B cell (primary cell): Measurements from ENCODE around the gene ARHGAP11A.

Source experiments
- EZH2 ChIP-seq: IDR thresholded peaks from 2 replicates; pipeline ENCODE4 v1.6.1; 2012; ENCODE audit warnings: borderline replicate concordance, low read depth, mild to moderate bottlenecking, moderate library complexity, low read length; ENCODE audit not compliant: insufficient read depth, poor library complexity, severe bottlenecking
- TF ChIP-seq, protein P1 (sequence below): fragments of 200-600 bp; IDR thresholded peaks from one replicate; pipeline ENCODE4 v1.8.0; 2022; ENCODE audit warnings: antibody characterized with exemption, mild to moderate bottlenecking

DNA sequence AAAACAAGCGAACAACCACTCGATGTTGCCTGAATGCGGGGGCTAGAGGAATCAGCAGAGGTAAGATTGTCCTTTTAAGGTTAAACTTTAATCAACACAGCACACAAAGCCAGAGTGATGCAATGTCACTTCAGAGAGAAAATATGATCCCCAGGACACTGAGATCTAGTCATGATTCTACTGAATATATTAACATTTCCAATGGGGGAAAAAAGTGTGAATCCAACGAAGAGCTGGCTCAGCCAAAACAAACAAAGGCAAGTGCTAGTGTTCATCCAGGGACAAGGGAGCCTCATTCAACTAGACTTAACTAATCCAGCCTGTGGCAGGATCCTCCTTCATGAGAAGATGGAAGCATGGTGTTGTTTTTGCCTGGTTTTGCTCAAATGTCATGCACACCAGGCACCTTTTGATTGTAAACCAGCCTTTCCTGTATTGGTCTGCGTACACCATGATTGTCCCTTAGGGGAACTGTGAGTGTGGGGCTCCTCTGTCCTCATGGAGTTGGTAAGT, 62.0 kb downstream of the ARHGAP11A start:
- TF ChIP-seq, protein P1, sequence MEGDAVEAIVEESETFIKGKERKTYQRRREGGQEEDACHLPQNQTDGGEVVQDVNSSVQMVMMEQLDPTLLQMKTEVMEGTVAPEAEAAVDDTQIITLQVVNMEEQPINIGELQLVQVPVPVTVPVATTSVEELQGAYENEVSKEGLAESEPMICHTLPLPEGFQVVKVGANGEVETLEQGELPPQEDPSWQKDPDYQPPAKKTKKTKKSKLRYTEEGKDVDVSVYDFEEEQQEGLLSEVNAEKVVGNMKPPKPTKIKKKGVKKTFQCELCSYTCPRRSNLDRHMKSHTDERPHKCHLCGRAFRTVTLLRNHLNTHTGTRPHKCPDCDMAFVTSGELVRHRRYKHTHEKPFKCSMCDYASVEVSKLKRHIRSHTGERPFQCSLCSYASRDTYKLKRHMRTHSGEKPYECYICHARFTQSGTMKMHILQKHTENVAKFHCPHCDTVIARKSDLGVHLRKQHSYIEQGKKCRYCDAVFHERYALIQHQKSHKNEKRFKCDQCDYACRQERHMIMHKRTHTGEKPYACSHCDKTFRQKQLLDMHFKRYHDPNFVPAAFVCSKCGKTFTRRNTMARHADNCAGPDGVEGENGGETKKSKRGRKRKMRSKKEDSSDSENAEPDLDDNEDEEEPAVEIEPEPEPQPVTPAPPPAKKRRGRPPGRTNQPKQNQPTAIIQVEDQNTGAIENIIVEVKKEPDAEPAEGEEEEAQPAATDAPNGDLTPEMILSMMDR = no peak
- TF ChIP-seq EZH2 = no peak
